Small intestine (tissue), 7 donors: Measurements from ENCODE around the gene APBA1. TPM values are rescaled to one million over a fixed set of nuclear protein-coding genes. Genes with fewer than 3 reads are reported as not detected.
"Not testable (repeated sequence)": the region's sequence is repeated elsewhere in the genome, so short reads cannot be mapped to it uniquely, and the experiment has no call there.

Experiments
- DNase-seq, 2 donors: peaks; one replicate each; pipeline versions ENCODE4 v3.0.0 to v3.0.0-alpha.2; 2013
- FAIRE-seq: peaks from 2 replicates; lab custom pipeline; 2012; peaks lifted over from hg19 to GRCh38; lab: Jason Lieb, UNC
- H3K27ac ChIP-seq, 3 donors: one replicate each; pipeline ENCODE4 v1.5.1; 2013; ENCODE audit warnings: low read length in 2 of 3, mild to moderate bottlenecking in 2 of 3, control low read depth in 1 of 3, inconsistent platforms in 1 of 3, low read depth in 1 of 3, moderate library complexity in 1 of 3
- H3K27me3 ChIP-seq, 3 donors: one replicate each; pipeline ENCODE4 v1.6.1; 2013; ENCODE audit warnings: low read length in 3 of 3, inconsistent platforms in 1 of 3; ENCODE audit not compliant: control insufficient read depth in 3 of 3, insufficient read depth in 3 of 3
- H3K36me3 ChIP-seq, 3 donors: one replicate each; pipeline ENCODE4 v1.6.1; 2013; ENCODE audit warnings: low read length in 3 of 3, inconsistent platforms in 1 of 3, low read depth in 1 of 3, mild to moderate bottlenecking in 1 of 3, moderate library complexity in 1 of 3; ENCODE audit not compliant: control insufficient read depth in 3 of 3, insufficient read depth in 2 of 3
- H3K4me1 ChIP-seq, 3 donors: one replicate each; pipeline ENCODE4 v1.6.1; 2013; ENCODE audit warnings: low read length in 2 of 3, inconsistent platforms in 1 of 3, low read depth in 1 of 3, mild to moderate bottlenecking in 1 of 3, moderate library complexity in 1 of 3; ENCODE audit not compliant: control insufficient read depth in 3 of 3, insufficient read depth in 2 of 3
- H3K4me3 ChIP-seq, 3 donors: one replicate each; pipeline ENCODE4 v1.5.1; 2013; ENCODE audit warnings: low read length in 3 of 3, control low read depth in 1 of 3, inconsistent platforms in 1 of 3, low read depth in 1 of 3, mild to moderate bottlenecking in 1 of 3, moderate library complexity in 1 of 3
- H3K9me3 ChIP-seq, 2 donors: one replicate each; pipeline ENCODE4 v1.6.1; 2013; ENCODE audit warnings: low read depth in 1 of 2, low read length in 1 of 2; ENCODE audit not compliant: control insufficient read depth in 2 of 2, insufficient read depth in 1 of 2
- WGBS, 3 donors: extraction: QIAGEN DNeasy Blood & Tissue Kit; methylation state at CpG; one replicate each; pipeline ENCODE4 v1.1.7; 2013; 5-methylcytosine and 5-hydroxymethylcytosine counted together
- polyA plus RNA-seq, 4 donors: library from polyadenylated mRNA; stranded (reverse) in 3 of 4; unstranded in 1 of 4; fragments of 200-250 nt in 3 of 4; fragments of 120-200 nt in 1 of 4; gene quantifications; one replicate each; pipeline versions ENCODE4 v1.2.1 to v1.2.3, GENCODE V29; 2013
- donor health status: healthy with polysubstance abuse.
- donor health status: control.
- donor health status: control.
- donor health status: Bipolar disorder and iron deficiency.
- donor health status: healthy.

The APBA1 gene
- polyA plus RNA-seq, 4 donors: 0.27 to 6.7 (median 3.7) TPM; not detected in 1

- FAIRE-seq: no peak
- Histone ChIP-seq H3K36me3 (no peaks in the 10 kb centered on the region), H3K9me3 (no peaks in the 10 kb centered on the region), H3K27ac (no peak overlapping the region), H3K4me1 (no peaks in the 10 kb centered on the region), H3K4me3 (no peak overlapping the region), H3K27me3 (no peaks in the 10 kb centered on the region)
- DNase-seq: no peak
- WGBS, 3 donors: 84 to 86% (median 84%) methylated on average over 5 of the region's 5 CpGs
Measured at GRCh38 chr9:69442486-69442885, 229.7 kb downstream of the APBA1 start.

- FAIRE-seq, H3K9me3 ChIP-seq, H3K27me3 ChIP-seq, DNase-seq, H3K27ac ChIP-seq, H3K4me1 ChIP-seq, H3K4me3 ChIP-seq, H3K36me3 ChIP-seq: not testable (repeated sequence)
- WGBS, 3 donors: 80 to 85% (median 82%) methylated on average over 15 of the region's 15 CpGs
Measured at GRCh38 chr9:69440254-69440955, 231.8 kb downstream of the APBA1 start.

- 76 to 87% (median 79%) methylated on average over 4 of the region's 4 CpGs for WGBS, 3 donors
- not testable (repeated sequence) for FAIRE-seq, H3K9me3 ChIP-seq, H3K4me3 ChIP-seq, H3K27me3 ChIP-seq, H3K36me3 ChIP-seq, H3K4me1 ChIP-seq, DNase-seq, H3K27ac ChIP-seq
Measured at GRCh38 chr9:69439654-69440053, 232.5 kb downstream of the APBA1 start.

- WGBS, 3 donors: 91 to 99% (median 95%) methylated on average over 6 of the region's 6 CpGs
- FAIRE-seq: no peak
- no peak for DNase-seq
Measured at GRCh38 chr9:69433968-69434367, 238.2 kb downstream of the APBA1 start.

GRCh38 chr9:69433392-69433791 lies 238.8 kb downstream of the APBA1 start:
- DNase-seq: no peak
- no peak for FAIRE-seq
- Histone ChIP-seq H3K4me1 (no peaks in the 10 kb centered on the region), H3K27me3 (no peaks in the 10 kb centered on the region), H3K27ac (no peak overlapping the region), H3K9me3 (no peaks in the 10 kb centered on the region), H3K36me3 (peaks cover 0 to 4% (median 0%) of the 10 kb centered on the region in 3 donors), H3K4me3 (no peak overlapping the region)
- 14 to 29% (median 14%) methylated on average over 1 of the region's 1 CpG for WGBS, 3 donors

More at GRCh38 chr9:69433968-69434367, 238.2 kb downstream of the APBA1 start:
- H3K9me3 ChIP-seq: no peaks in the 10 kb centered on the region
- no peak overlapping the region for H3K27ac ChIP-seq
- no peaks in the 10 kb centered on the region for H3K4me1 ChIP-seq
- H3K36me3 ChIP-seq: peaks cover 0 to 4% (median 0%) of the 10 kb centered on the region in 3 donors
- H3K4me3 ChIP-seq: no peak overlapping the region
- no peaks in the 10 kb centered on the region for H3K27me3 ChIP-seq

- FAIRE-seq (no peak), DNase-seq (no peak)
- WGBS, 3 donors: 89 to 95% (median 93%) methylated on average over 11 of the region's 11 CpGs
- Histone ChIP-seq H3K9me3 (no peaks in the 10 kb centered on the region), H3K27ac (no peak overlapping the region), H3K4me3 (no peak overlapping the region), H3K36me3 (peaks cover 0 to 4% (median 0%) of the 10 kb centered on the region in 3 donors), H3K4me1 (no peaks in the 10 kb centered on the region), H3K27me3 (no peaks in the 10 kb centered on the region)
Measured at GRCh38 chr9:69432623-69433022, 239.5 kb downstream of the APBA1 start.

- H3K9me3 ChIP-seq: no peaks in the 10 kb centered on the region
- H3K4me1 ChIP-seq: no peaks in the 10 kb centered on the region
- FAIRE-seq (no peak), DNase-seq (no peak)
- H3K27me3 ChIP-seq: no peaks in the 10 kb centered on the region
- H3K27ac ChIP-seq: no peak overlapping the region
- WGBS, 3 donors: 61 to 88% (median 81%) methylated on average over 1 of the region's 1 CpG
- no peak overlapping the region for H3K4me3 ChIP-seq
- H3K36me3 ChIP-seq: peaks cover 0 to 4% (median 0%) of the 10 kb centered on the region in 3 donors
Measured at GRCh38 chr9:69431777-69432176, 240.4 kb downstream of the APBA1 start.

- no peaks in the 10 kb centered on the region for H3K4me1 ChIP-seq
- H3K9me3 ChIP-seq: no peaks in the 10 kb centered on the region
- FAIRE-seq (no peak), DNase-seq (no peak)
- H3K27ac ChIP-seq: no peak overlapping the region
- peaks cover 0 to 4% (median 0%) of the 10 kb centered on the region in 3 donors for H3K36me3 ChIP-seq
- 86 to 90% (median 89%) methylated on average over 13 of the region's 13 CpGs for WGBS, 3 donors
- no peak overlapping the region for H3K4me3 ChIP-seq
- no peaks in the 10 kb centered on the region for H3K27me3 ChIP-seq
Measured at GRCh38 chr9:69431203-69431602, 241.0 kb downstream of the APBA1 start.
